HK-2 (cell line): Measurements from ENCODE around the gene FIP1L1.
"Not testable (repeated sequence)": the region's sequence is repeated elsewhere in the genome, so short reads cannot be mapped to it uniquely, and the experiment has no call there.

Source experiments
- DNase-seq: peaks from one replicate; pipeline ENCODE4 v3.0.0-alpha.2; 2018; ENCODE audit not compliant: unreplicated experiment

FIP1L1 gene

GRCh38 chr4:53377319-53378170 lies at the start of gene FIP1L1:
Gene FIP1L1 (plus strand): TSS chr4:53377641. CDS start chr4:53377839, 198 bp downstream.
- DNase-seq: peak; percentile 95

GRCh38 chr4:53334916-53335315 lies 42.5 kb upstream of the FIP1L1 start:
- peak; percentile 8 for DNase-seq

DNA sequence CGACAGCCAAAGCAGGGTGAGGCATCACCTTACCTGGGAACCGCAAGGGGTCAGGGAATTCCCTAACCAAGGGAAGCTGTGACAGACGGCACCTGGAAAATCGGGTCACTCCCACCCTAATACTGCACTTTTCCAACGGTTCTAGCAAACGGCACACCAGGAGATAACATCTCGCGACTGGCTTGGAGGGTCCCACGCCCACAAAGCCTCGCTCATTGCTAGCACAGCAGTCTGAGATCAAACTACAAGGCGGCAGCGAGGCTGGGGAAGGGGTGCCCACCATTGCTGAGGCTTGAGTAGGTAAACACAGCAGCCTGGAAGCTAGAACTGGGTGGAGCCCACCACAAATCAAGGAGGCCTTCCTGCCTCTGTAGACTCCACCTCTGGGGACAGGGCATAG lies 37.3 kb upstream of the FIP1L1 start:
- not testable (repeated sequence) for DNase-seq

DNA sequence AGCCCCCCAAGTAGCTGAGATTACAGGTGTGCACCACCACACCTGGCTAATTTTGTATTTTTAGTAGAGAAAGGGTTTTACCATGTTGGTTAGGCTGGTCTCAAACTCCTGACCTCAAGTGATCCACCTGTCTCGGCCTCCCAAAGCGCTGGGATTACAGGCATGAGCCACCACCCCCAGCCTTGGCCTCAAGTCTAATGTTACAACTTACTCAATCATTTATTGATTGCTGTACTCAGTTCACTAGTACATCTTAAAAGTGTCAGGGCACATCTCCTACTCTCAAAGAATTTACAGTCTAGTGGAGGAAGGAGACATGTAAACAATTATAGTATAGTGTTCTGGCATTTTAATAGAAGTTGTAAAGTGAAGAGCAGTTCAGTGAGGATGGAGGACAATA lies 31.0 kb upstream of the FIP1L1 start:
- DNase-seq: not testable (repeated sequence)

DNA sequence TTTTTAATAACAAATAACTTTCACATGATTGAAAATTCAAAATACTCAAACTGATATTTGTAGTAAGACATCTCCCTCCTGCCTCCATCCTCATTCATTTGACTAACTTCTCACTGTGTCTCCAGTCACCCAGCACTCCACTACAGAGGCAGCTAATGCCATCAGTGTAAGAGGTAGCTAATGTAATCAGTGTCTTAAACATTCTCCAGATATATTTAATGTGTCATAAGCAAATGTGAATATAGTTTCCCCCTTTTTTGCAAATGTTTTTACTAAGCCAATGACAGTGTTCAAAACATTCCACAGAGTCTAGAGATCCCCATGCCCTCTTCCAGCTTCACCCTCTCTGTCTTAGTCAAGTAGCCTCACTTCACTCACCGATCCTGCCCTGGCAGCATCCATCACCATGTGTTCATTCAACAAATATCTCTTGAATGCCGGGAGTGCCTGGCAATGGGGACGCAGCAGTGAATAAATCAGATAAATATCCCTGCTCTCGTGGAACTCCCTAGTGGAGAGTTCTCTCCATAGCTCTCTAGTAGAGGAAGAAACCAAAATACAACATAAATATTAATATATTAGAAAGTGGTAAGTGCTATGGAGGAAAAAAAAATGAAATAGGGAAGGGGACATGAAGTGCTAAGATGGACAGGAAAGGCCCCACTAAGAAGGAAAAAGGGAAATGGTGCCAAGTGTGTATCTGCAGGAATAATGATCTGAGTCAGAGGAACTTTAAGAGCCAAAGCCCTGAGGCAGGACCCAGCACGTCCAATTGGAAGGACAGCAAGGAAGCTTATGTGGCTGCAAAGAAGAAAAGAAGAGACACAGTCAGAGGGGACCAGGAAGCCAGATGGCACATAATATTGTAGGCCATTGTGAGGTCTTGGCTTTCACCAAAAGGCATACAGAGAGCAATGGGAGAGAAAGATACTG lies 30.3 kb upstream of the FIP1L1 start:
- DNase-seq: no peak

DNA sequence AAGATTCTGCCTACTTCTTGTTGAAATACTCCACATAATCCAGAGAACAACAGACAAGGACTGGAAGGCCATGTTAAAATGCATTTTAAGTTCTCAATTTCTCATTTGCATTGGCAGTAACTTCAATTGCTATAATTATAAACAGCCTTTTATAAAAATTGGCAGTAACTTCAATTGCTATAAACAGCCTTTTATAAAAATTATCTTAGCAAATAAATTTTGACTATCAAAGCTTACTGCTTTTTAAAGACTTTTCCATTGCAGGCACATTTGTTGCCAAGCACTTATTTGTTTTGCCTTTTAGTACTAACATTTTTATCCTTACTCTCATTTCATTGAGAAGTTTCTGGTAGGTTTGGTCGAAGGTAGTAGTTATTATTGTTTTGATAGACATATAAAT lies 29.4 kb upstream of the FIP1L1 start:
- DNase-seq: no peak

- no peak for DNase-seq
Observed at GRCh38 chr4:53349091-53349491, 28.4 kb upstream of the FIP1L1 start.

DNA sequence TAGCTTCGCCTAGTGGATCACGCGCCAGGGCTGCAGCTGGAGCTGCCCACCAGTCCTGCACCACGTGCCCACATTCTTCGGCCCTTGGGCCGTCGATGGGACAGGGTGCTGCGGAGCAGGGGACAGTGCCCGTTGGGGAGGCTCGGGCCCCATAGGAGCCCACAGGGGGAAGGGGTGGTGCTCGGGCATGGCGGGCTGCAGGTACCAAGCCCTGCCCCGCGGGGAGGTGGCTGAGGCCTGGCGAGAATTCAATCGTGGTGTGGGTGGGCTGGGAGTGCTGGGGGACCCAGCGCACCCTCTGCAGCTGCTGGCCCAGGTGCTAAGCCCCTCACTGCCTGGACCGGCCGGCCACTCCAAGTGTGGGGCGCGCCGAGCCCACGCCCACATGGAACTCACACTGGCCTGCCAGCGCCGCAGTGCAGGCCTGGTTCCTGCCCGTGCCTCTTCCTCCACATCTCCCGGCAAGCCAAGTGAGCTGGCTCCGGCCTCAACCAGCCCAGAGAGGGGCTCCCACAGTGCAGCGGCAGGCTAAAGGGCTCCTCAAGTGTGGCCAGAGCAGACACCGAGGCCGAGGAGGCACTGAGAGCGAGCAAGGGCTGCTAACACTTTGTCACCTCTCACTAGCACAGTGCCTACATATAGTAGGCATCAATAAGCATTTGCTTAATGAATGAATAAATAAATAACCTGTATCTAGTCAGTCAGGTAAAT lies 23.3 kb upstream of the FIP1L1 start:
- DNase-seq: no peak

- no peak for DNase-seq
Observed at GRCh38 chr4:53355930-53356521, 21.4 kb upstream of the FIP1L1 start.

DNA sequence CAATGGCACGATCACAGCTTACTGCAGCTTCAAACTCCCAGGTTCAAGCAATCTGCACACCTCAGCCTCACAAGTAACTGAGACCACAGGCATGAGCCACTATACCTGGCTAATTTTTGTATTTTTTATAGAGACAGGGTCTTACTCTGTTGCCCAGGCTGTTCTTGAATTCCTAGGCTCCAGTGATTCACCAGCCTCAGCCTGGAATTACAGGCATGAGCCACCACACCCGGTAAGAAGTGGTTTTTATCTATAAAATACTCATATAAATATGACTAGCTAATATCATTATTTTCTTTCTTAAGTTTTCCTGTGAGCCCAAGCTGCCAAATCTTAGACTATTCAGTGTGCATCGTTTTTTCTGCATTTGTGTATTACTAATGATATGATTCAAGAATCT lies 16.0 kb upstream of the FIP1L1 start:
- DNase-seq: no peak

- DNase-seq: no peak
Observed at GRCh38 chr4:53362093-53362492, 15.3 kb upstream of the FIP1L1 start.

DNA sequence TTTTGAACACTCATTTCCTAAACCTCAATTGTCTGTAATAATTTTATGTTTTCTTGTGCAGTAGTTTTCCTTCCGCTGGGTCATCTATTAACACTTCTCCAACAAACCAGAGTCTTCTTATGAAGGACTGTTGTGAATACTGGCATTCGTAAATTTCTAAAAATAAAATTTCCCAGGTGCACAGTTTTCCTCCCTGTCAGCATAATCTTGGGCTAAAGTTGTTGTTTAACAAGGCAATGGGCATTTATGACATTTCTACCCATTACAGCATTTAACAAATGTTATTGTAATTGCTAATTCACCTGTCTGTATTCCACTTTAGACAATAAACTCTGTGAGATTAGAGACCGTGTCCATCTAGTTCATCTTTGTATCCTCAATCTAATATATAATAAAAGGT lies 12.8 kb upstream of the FIP1L1 start:
- DNase-seq: no peak

GRCh38 chr4:53365121-53365485 lies 12.3 kb upstream of the FIP1L1 start:
- DNase-seq: peak; percentile 32

GRCh38 chr4:53365486-53366300 lies 11.7 kb upstream of the FIP1L1 start, which contains the start of gene SCFD2:
Gene SCFD2 (minus strand): TSS chr4:53366061.
- DNase-seq: peak; percentile 96

- no peak for DNase-seq
Observed at GRCh38 chr4:53366301-53366716, 11.1 kb upstream of the FIP1L1 start.

DNA sequence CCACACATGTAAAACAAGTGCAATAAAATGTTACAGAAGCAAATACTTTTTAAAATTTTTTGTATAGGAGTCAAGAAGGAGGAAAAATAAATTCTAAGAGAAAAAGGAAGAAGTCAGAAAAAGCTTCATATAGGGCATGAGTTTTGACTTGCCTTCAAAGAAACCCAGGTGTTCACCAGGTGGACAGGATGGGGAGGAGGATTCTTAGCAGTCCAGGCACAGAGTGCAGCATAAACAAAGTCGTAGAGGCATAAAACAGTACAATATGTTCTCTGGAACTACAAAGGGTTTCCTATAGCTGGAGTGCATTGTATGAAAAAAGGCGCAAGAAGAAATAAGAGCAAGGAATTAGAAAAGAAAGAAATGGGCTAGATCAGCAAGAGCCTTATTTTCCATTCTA lies 9.7 kb upstream of the FIP1L1 start:
- DNase-seq: no peak

GRCh38 chr4:53371049-53371448 lies 6.4 kb upstream of the FIP1L1 start:
- DNase-seq: no peak

DNA sequence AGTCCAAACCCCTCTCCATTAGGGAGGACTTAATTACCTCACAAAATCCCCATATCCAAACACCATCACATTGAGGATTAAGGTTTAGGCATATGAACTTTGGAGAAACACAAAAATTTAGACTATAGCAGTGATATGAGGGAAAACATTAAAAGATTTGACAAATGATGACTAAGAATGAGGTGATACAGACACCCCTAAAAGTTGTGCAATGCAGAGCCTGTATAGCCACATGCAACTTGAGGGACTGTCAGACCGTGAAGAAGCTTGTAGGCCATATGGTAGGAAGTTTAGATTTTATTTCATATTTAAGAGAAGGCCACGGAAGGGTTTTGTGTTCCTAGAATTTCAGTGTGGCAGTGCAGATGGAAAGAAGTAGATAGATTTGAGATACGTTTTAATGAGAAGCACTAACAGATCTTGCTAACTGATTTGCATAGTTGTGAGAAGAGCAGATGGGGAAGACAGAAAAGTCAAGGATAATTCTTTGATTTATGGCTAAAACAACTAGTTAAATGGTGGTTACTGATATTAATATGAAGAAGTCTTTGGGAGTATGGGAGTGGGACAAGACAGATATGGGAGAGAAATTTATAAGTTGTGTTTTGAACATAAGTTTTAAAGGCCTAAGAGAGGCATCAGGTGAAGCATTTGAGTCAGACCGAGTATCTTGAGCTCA lies 5.5 kb upstream of the FIP1L1 start:
- no peak for DNase-seq

DNA sequence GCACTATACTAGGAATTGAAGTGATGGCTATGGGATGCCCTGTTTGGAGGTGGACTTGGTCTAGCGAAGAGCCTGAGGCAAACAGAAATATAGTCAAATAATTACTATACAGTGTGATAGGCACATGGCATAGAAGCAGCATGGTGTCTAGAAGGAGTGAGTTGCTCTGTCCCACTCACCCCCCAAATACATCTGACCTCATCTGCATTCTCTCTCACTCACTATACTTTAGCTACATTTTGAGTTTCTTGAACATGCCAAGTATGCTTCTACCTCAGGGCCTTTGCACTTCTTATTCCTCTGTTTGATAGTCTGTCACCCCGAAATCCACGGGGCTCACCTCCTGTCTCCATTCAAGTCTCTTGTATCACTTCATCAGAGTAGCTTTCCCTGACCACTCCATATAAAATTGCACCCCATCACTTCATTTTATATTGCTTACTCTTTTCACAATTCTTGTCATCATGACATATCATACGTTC lies 2.6 kb upstream of the FIP1L1 start:
- no peak for DNase-seq

DNA sequence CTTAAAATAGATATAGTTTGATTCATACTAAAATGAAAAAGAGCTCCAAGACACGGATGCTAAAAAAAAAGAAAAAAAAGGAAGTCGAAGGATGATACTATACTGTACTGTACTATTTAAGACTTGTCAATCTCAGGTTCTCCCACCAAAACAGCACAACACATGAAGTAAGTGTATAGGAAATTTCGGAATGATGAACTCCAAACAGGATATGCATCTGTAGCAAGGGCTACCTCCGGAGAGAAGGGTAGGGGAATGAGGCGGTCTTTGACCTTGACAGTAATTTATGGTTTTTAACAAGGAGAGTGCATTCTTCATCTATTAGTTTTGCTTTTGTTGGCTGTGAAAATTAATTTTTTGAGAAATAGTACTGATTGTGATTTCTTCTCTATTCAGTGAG lies 541 bp upstream of the FIP1L1 start:
- no peak for DNase-seq
